Ovary (tissue), 3 donors: ENCODE measurements around the gene LRRC4C.

Source experiments
- EP300 ChIP-seq: sonication (generic); formaldehyde crosslinking; IDR thresholded peaks from one replicate; pipeline ENCODE4 v1.6.1; 2017; ENCODE audit warnings: antibody characterized with exemption
- POLR2A ChIP-seq: fragments of 450-650 bp; IDR thresholded peaks from one replicate; pipeline ENCODE4 v1.6.1; 2017; ENCODE audit warnings: antibody characterized with exemption, mild to moderate bottlenecking, moderate library complexity
- TF ChIP-seq, protein P1 (sequence below), 3 donors: fragments of 450-650 bp in 2 of 3; fragments of 200-600 bp in 1 of 3; IDR thresholded peaks; one replicate each; pipeline versions ENCODE4 v1.5.1 to v1.8.0; 2016 to 2022; ENCODE audit warnings: antibody characterized with exemption in 3 of 3, mild to moderate bottlenecking in 1 of 3
- donor health status: DM: no; HTN: no; CAD: no.

- TF ChIP-seq, protein P1, sequence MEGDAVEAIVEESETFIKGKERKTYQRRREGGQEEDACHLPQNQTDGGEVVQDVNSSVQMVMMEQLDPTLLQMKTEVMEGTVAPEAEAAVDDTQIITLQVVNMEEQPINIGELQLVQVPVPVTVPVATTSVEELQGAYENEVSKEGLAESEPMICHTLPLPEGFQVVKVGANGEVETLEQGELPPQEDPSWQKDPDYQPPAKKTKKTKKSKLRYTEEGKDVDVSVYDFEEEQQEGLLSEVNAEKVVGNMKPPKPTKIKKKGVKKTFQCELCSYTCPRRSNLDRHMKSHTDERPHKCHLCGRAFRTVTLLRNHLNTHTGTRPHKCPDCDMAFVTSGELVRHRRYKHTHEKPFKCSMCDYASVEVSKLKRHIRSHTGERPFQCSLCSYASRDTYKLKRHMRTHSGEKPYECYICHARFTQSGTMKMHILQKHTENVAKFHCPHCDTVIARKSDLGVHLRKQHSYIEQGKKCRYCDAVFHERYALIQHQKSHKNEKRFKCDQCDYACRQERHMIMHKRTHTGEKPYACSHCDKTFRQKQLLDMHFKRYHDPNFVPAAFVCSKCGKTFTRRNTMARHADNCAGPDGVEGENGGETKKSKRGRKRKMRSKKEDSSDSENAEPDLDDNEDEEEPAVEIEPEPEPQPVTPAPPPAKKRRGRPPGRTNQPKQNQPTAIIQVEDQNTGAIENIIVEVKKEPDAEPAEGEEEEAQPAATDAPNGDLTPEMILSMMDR (IDR thresholded peaks at IDR 0.05) = no peak
- no peak for TF ChIP-seq POLR2A
- TF ChIP-seq EP300 = no peak
Measured at GRCh38 chr11:40100162-40100553, 1359.3 kb downstream of the LRRC4C start.
